Erythroblast (primary cell): ENCODE measurements around the gene METTL1.

Experiments used
- DNase-seq, 2 experiments: peaks; one replicate each; lab custom pipeline; 2025; lab: John Stamatoyannopoulos, UW
- GATA1 ChIP-seq: IDR thresholded peaks from 2 replicates; pipeline ENCODE4 v1.6.1; 2011; ENCODE audit warnings: low read depth, mild to moderate bottlenecking, control low read depth, low read length, moderate library complexity
- POLR2A ChIP-seq: IDR thresholded peaks from 2 replicates; pipeline ENCODE4 v1.6.1; 2011; ENCODE audit warnings: mild to moderate bottlenecking, low read length

METTL1 gene

GRCh38 chr12:57758552-57759359 lies 13.1 kb downstream of the METTL1 start:
- DNase-seq: no peak
- TF ChIP-seq POLR2A: no peak
- no peak for TF ChIP-seq GATA1

GRCh38 chr12:57757771-57758170 lies 14.1 kb downstream of the METTL1 start:
- no peak for DNase-seq
- TF ChIP-seq POLR2A (no peak), GATA1 (no peak)

DNA sequence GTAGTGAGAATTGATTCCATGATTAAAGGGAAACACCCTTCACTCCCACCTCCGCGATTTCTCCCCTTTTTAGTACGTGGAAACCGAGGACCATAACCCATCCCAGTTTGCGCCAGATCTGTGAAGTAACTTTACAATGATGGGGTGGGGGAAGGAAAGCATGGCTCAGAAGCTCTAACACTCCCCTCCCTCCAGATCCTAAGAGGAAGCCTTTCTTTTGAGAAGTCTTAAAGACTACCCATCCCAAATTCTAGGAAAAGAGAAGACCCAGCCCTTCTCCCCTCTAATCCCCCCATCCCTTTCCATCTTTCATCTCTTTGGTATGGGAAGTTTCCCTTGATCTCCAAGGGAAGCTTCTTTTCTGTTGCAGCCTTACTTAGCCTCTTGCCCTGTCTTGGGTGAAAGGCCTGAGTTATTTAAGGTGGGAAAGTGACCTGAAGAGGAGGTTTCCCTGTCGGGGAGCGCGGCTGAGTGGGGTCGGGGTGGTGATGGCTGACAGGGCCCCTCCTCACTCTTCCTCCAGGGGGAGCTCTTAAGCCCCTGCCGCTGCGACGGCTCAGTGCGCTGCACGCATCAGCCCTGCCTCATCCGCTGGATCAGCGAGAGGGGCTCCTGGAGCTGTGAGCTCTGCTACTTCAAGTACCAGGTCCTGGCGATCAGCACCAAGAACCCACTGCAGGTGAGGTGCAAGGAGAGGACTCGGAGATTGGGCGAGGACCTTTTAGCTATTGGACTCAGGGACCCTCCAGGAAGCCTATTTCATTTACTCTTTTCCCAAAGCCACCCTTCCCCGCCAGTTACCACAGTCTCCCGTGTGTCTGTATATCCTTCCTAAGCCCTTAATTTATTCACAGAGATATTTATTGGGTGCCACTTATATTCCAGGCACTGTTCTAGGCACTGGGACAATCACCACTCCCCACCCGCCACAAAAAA lies 15.2 kb downstream of the METTL1 start:
- peak; percentile 73 to 83 for DNase-seq
- TF ChIP-seq GATA1 (no peak), POLR2A (no peak)

- DNase-seq: peak; percentile 41 to 59
- TF ChIP-seq GATA1: no peak
- no peak for TF ChIP-seq POLR2A
Measured at GRCh38 chr12:57755454-57756372, 16.2 kb downstream of the METTL1 start.

DNA sequence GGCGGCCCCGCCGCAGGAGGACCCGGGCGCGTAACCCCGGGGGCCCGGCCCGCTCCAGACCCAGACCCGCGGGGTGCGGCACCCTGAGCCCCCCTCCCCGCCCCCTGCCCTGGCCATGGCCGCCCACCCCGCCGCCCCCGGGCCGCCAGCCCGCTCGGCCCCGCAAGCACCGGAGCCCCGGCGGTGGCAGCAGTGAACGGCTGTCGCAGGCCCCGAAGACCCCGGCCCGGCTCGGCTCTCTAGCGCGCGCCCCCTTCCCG lies 16.8 kb downstream of the METTL1 start:
- no peak for TF ChIP-seq GATA1
- TF ChIP-seq POLR2A: no peak
- no peak for DNase-seq

GRCh38 chr12:57754411-57755193 lies 17.3 kb downstream of the METTL1 start, which contains the start of gene MARCHF9:
TSS of gene MARCHF9 (plus strand) at chr12:57755103. CDS start at chr12:57755529, 426 bp downstream.
- peak; percentile 67 to 75 for DNase-seq

GRCh38 chr12:57753756-57754337 lies 18.1 kb downstream of the METTL1 start:
- peak; percentile 57 to 64 for DNase-seq

More at GRCh38 chr12:57754411-57755193, 17.3 kb downstream of the METTL1 start, which contains the start of gene MARCHF9:
- TF ChIP-seq POLR2A (no peak), GATA1 (no peak)

DNA sequence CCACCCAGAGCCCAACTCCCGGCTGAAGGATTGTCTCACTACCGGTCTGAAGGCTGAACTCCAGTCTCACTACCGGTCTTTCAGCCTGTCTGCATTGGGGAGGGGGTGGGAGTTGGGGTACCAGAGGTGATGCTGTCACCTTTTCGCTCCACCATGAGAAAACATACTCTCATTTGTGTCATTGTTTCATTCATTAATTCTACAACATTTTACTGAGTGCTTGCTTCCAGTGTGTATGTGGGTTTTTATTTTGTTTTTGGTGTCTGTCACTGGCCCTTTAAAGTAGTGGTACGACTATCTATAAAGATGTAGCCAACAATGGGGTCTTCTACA lies 19.3 kb downstream of the METTL1 start:
- DNase-seq: no peak
- TF ChIP-seq POLR2A (peak; percentile 29), GATA1 (no peak)

More at GRCh38 chr12:57753756-57754337, 18.1 kb downstream of the METTL1 start:
- TF ChIP-seq POLR2A (peak; percentile 15), GATA1 (no peak)

GRCh38 chr12:57751788-57752667 lies 19.9 kb downstream of the METTL1 start, which contains the start of gene CDK4:
TSS of gene CDK4 (minus strand) at chr12:57752310. CDS start at chr12:57751717, 593 bp downstream.
- DNase-seq: peak; percentile 100
- TF ChIP-seq GATA1 (no peak), POLR2A (peak; percentile 88)

- TF ChIP-seq GATA1: no peak
- TF ChIP-seq POLR2A: no peak
- no peak for DNase-seq
Measured at GRCh38 chr12:57751432-57751787, 20.5 kb downstream of the METTL1 start.

GRCh38 chr12:57750561-57751431 lies 21.1 kb downstream of the METTL1 start:
- DNase-seq: no peak
- no peak for TF ChIP-seq GATA1
- TF ChIP-seq POLR2A: no peak
